Chondrocyte (in vitro differentiated cells): ENCODE measurements around the gene TGM1. TPM values are rescaled to one million over a fixed set of nuclear protein-coding genes. Genes with fewer than 3 reads are reported as not detected.
A peak's percentile ranks its signal among the peaks of the same experiment; 100 is the strongest.

ENCODE experiments used
- DNase-seq: peaks from one replicate; pipeline ENCODE4 v3.0.0; 2021; ENCODE audit warnings: mixed read lengths, low spot score
- H3K27ac Mint-ChIP-seq: one replicate; pipeline ENCODE4 v1.8.0; 2021; ENCODE audit warnings: mild to moderate bottlenecking, moderate library complexity, mixed read lengths; ENCODE audit not compliant: unreplicated experiment
- H3K27me3 Mint-ChIP-seq: 2 replicates; pipeline ENCODE4 v1.8.0; 2021; ENCODE audit warnings: low read depth, mixed read lengths
- H3K36me3 Mint-ChIP-seq: 2 replicates; pipeline ENCODE4 v1.8.0; 2021; ENCODE audit warnings: low read depth, mixed read lengths
- H3K4me1 Mint-ChIP-seq: 2 replicates; pipeline ENCODE4 v1.8.0; 2021; ENCODE audit warnings: low read depth, mild to moderate bottlenecking, mixed read lengths
- H3K4me3 Mint-ChIP-seq: one replicate; pipeline ENCODE4 v1.8.0; 2021; ENCODE audit warnings: mild to moderate bottlenecking, moderate library complexity, mixed read lengths; ENCODE audit not compliant: unreplicated experiment
- H3K9me3 Mint-ChIP-seq: 2 replicates; pipeline ENCODE4 v1.8.0; 2021; ENCODE audit warnings: low read depth, mixed read lengths
- total RNA-seq: library from RNA; stranded (reverse); gene quantifications from 3 replicates; pipeline ENCODE4 v1.2.1, GENCODE V29; 2021
- TF ChIP-seq, protein P1 (sequence below): fragments of 200-600 bp; sonication (generic); IDR thresholded peaks from 2 replicates; pipeline ENCODE4 v1.5.0; 2021; ENCODE audit warnings: antibody characterized with exemption, mild to moderate bottlenecking, moderate library complexity

The TGM1 gene
- total RNA-seq, 1 donor from 2014 or later: 3.3 TPM

GRCh38 chr14:24296341-24297157 lies 33.6 kb upstream of the TGM1 start:
- TF ChIP-seq, protein P1, sequence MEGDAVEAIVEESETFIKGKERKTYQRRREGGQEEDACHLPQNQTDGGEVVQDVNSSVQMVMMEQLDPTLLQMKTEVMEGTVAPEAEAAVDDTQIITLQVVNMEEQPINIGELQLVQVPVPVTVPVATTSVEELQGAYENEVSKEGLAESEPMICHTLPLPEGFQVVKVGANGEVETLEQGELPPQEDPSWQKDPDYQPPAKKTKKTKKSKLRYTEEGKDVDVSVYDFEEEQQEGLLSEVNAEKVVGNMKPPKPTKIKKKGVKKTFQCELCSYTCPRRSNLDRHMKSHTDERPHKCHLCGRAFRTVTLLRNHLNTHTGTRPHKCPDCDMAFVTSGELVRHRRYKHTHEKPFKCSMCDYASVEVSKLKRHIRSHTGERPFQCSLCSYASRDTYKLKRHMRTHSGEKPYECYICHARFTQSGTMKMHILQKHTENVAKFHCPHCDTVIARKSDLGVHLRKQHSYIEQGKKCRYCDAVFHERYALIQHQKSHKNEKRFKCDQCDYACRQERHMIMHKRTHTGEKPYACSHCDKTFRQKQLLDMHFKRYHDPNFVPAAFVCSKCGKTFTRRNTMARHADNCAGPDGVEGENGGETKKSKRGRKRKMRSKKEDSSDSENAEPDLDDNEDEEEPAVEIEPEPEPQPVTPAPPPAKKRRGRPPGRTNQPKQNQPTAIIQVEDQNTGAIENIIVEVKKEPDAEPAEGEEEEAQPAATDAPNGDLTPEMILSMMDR: peak; percentile 85
- peak overlapping the region; percentile 91 for H3K27ac Mint-ChIP-seq

GRCh38 chr14:24293525-24293924 lies 30.5 kb upstream of the TGM1 start:
- Mint-ChIP-seq H3K27ac (no peak overlapping the region), H3K4me1 (peaks cover 19% of the 10 kb centered on the region), H3K4me3 (no peak overlapping the region), H3K9me3 (no peaks in the 10 kb centered on the region), H3K36me3 (peaks cover 19% of the 10 kb centered on the region), H3K27me3 (no peaks in the 10 kb centered on the region)
- DNase-seq: no peak
- TF ChIP-seq, protein P1: no peak

More at GRCh38 chr14:24296341-24297157, 33.6 kb upstream of the TGM1 start:
- Mint-ChIP-seq H3K4me1 (peaks cover 39% of the 10 kb centered on the region), H3K4me3 (no peak overlapping the region), H3K36me3 (peaks cover 10% of the 10 kb centered on the region), H3K9me3 (no peaks in the 10 kb centered on the region), H3K27me3 (no peaks in the 10 kb centered on the region)
- DNase-seq: no peak

DNA sequence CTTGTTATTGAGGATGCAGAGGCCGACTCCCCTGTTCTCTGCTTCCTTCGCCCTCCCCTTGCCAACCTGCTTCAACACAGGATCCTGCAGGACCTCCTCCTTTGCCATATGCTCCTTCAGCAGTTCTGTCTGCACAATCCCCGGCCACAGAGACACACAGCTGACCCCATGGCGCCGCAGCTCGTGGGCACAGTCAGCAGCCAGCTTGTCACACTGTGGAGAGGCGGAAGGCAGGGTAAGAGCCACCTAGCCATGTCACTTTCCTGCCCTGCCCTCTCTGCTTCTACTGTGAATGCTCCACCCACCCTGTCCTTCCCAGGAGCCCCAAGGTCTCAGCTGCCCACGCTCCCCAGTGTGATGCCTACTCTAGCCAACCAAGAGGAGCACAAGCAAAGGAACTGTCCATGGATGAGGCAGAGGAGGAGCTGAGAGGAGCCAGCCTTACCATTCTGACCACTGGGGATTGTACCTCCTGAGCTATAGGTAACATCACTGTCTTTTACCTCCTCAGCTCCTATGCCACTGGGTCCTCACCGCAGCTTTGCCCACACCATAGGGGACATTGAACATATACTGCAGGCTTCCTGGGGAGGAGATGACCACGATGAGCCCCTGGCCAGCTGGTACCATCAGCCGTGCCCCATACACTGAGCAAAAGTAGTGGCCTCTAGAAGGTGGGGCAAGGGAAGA lies 29.3 kb upstream of the TGM1 start:
- Mint-ChIP-seq H3K9me3 (no peaks in the 10 kb centered on the region), H3K4me3 (no peak overlapping the region), H3K4me1 (peaks cover 13% of the 10 kb centered on the region), H3K27me3 (no peaks in the 10 kb centered on the region), H3K36me3 (peaks cover 19% of the 10 kb centered on the region), H3K27ac (no peak overlapping the region)
- TF ChIP-seq, protein P1: no peak
- DNase-seq: no peak

- Mint-ChIP-seq H3K9me3 (no peaks in the 10 kb centered on the region), H3K36me3 (peaks cover 17% of the 10 kb centered on the region), H3K27ac (no peak overlapping the region), H3K27me3 (no peaks in the 10 kb centered on the region), H3K4me3 (no peak overlapping the region), H3K4me1 (peaks cover 6% of the 10 kb centered on the region)
- no peak for DNase-seq
- TF ChIP-seq, protein P1: no peak
Measured at GRCh38 chr14:24291446-24292117, 28.6 kb upstream of the TGM1 start.

DNA sequence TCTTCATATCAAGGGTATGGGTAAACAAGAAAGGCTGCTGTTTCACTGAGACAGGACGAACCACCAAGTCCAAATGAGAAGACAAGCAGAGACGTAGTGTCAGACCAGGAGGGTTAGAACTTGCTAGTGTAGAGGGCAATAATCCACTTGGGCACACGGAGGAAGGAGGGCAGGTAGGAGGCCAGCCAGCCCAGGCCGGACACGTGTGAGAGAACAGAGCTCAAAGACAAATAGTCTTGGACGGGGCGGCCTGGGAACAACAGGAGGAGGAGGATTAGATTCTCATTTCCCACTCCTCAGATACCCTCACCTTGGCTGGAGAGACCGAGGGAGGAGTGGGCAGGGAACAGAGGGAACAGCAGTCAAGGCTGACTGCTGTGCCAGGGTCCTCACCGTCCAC lies 27.8 kb upstream of the TGM1 start:
- Mint-ChIP-seq H3K27ac (no peak overlapping the region), H3K36me3 (peaks cover 11% of the 10 kb centered on the region), H3K27me3 (no peaks in the 10 kb centered on the region), H3K4me1 (no peaks in the 10 kb centered on the region), H3K9me3 (no peaks in the 10 kb centered on the region), H3K4me3 (no peak overlapping the region)
- no peak for DNase-seq
- TF ChIP-seq, protein P1: no peak
